ENCODE measurements around the gene RAB37.

DNA sequence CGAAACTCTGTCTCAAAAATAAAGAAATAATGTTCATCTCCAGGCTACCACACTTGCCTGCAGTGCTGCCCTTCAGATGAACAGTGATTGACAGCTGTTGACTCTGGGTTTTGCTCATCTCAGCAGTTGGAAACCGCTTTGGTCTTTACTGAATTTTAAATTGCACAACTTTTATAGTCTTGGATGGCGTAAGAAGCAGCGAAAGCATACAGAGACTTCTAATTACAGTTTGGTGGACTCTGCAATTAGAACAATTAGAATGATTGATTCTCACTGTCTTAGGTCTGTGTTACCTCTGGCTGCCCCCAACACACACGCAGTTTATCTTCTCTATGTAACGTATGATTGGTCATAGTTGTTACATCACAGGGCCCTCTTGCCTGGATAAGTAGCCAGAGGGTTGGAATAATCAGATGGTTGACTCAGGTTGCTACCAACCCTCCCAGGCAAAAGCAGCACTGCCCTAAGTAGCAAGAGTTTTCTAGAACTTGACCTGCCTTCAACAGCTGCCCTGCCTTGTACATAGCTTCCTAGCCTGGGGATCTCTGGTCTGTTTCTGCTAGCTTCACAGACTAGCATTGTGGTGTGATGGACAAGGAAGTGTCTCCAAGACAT is 41.0 kb downstream of the RAB37 start:
- TF ChIP-seq, protein P1, sequence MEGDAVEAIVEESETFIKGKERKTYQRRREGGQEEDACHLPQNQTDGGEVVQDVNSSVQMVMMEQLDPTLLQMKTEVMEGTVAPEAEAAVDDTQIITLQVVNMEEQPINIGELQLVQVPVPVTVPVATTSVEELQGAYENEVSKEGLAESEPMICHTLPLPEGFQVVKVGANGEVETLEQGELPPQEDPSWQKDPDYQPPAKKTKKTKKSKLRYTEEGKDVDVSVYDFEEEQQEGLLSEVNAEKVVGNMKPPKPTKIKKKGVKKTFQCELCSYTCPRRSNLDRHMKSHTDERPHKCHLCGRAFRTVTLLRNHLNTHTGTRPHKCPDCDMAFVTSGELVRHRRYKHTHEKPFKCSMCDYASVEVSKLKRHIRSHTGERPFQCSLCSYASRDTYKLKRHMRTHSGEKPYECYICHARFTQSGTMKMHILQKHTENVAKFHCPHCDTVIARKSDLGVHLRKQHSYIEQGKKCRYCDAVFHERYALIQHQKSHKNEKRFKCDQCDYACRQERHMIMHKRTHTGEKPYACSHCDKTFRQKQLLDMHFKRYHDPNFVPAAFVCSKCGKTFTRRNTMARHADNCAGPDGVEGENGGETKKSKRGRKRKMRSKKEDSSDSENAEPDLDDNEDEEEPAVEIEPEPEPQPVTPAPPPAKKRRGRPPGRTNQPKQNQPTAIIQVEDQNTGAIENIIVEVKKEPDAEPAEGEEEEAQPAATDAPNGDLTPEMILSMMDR (IDR thresholded peaks at IDR 0.05), result no peak
- TF ChIP-seq POLR2A (IDR thresholded peaks at IDR 0.05), result no peak

Data from adrenal gland (tissue), 5 donors.